ENCODE results near the gene HLA-E.
A peak's percentile ranks its signal among the peaks of the same experiment; 100 is the strongest.
"Not testable (repeated sequence)": the region's sequence is repeated elsewhere in the genome, so short reads cannot be mapped to it uniquely, and the experiment has no call there.

The HLA-E gene

DNA sequence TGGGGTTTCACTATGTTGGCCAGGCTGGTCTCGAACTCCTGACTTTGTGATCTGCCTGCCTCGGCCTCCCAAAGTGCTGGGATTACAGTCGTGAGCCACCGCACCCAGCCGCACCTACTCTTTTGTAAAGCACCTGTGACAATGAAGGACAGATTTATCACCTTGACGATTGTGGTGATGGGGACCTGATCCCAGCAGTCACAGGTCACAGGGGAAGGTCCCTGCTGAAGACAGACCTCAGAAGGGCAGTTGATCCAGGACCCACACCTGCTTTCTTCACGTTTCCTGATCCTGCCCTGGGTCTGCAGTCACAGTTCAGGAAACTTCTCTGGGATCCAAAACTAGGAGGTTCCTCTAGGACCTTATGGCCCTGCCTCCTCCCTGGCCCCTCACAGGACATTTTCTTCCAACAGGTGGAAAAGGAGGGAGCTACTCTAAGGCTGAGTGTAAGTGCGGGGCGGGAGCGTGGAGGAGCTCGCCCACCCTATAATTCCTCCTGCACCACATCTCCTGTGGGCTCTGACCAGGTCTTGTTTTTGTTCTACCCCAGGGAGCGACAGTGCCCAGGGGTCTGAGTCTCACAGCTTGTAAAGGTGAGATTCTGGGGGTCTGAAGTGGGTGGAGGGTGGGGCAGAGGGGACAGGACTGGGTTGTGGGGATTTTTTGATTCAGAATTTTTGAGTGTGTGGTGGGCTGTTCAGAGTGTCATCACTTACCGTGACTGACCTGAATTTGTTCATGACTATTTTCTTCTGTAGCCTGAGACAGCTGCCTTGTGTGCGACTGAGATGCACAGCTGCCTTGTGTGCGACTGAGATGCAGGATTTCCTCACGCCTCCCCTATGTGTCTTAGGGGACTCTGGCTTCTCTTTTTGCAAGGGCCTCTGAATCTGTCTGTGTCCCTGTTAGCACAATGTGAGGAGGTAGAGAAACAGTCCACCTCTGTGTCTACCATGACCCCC lies 3.0 kb downstream of the HLA-E start:
- H3K36me3 Mint-ChIP-seq (ENCODE audit: low read depth) = peaks cover 17% of the 10 kb centered on the region
- H3K4me3 Mint-ChIP-seq = peak overlapping the region; percentile 67 to 73 (median 72)
- H3K9me3 Mint-ChIP-seq = no peaks in the 10 kb centered on the region
- no peak overlapping the region for H3K27ac Mint-ChIP-seq
- TF ChIP-seq, protein P1, sequence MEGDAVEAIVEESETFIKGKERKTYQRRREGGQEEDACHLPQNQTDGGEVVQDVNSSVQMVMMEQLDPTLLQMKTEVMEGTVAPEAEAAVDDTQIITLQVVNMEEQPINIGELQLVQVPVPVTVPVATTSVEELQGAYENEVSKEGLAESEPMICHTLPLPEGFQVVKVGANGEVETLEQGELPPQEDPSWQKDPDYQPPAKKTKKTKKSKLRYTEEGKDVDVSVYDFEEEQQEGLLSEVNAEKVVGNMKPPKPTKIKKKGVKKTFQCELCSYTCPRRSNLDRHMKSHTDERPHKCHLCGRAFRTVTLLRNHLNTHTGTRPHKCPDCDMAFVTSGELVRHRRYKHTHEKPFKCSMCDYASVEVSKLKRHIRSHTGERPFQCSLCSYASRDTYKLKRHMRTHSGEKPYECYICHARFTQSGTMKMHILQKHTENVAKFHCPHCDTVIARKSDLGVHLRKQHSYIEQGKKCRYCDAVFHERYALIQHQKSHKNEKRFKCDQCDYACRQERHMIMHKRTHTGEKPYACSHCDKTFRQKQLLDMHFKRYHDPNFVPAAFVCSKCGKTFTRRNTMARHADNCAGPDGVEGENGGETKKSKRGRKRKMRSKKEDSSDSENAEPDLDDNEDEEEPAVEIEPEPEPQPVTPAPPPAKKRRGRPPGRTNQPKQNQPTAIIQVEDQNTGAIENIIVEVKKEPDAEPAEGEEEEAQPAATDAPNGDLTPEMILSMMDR (IDR thresholded peaks at IDR 0.05; ENCODE audit: unreplicated experiment in 3 of 3) = no peak
- H3K27me3 Mint-ChIP-seq (ENCODE audit: low read depth) = peaks cover 11% of the 10 kb centered on the region
- H3K4me1 Mint-ChIP-seq = peaks cover 20% of the 10 kb centered on the region

DNA sequence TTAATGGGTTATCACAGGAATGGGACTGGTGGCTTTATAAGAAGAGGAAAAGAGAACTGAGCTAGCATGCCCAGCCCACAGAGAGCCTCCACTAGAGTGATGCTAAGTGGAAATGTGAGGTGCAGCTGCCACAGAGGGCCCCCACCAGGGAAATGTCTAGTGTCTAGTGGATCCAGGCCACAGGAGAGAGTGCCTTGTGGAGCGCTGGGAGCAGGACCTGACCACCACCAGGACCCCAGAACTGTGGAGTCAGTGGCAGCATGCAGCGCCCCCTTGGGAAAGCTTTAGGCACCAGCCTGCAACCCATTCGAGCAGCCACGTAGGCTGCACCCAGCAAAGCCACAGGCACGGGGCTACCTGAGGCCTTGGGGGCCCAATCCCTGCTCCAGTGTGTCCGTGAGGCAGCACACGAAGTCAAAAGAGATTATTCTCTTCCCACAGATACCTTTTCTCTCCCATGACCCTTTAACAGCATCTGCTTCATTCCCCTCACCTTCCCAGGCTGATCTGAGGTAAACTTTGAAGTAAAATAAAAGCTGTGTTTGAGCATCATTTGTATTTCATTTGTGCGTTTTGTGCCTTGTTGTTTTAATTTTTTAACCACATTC lies 4.4 kb downstream of the HLA-E start:
- peaks cover 17% of the 10 kb centered on the region for H3K36me3 Mint-ChIP-seq (ENCODE audit: low read depth)
- no peaks in the 10 kb centered on the region for H3K9me3 Mint-ChIP-seq
- no peak overlapping the region for H3K27ac Mint-ChIP-seq
- peaks cover 20% of the 10 kb centered on the region for H3K4me1 Mint-ChIP-seq
- peaks cover 5% of the 10 kb centered on the region for H3K27me3 Mint-ChIP-seq (ENCODE audit: low read depth)
- peak overlapping the region in 2 of 3 experiments; percentile 24 to 39 for H3K4me3 Mint-ChIP-seq
- TF ChIP-seq, protein P1 (IDR thresholded peaks at IDR 0.05; ENCODE audit: unreplicated experiment in 3 of 3) = no peak

DNA sequence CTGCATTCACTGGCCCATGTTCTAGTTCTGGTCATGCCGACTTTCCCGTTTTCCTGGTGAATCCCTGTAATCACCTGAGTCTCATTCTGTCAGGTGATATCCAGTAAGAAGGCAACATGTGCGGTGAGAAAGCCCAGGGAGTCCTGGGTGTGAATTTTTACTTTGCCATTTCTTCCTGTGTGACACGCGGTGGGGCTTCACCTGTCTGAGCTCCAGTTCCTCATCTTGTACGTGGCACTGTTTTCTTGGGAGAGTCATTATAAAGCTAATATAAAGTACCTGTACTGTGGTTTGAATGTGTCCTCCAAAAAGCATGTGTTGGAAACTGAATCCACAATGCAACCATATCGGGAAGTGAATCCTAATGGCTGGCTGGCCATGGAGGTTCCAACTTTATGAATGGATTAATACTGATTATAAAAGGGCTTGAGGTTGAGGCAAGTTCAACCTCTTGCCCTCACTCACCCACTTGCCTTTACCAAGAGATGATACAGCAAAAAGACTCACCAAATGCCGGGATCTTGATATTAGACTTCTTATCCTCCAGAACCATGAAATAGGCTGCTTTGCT lies 5.1 kb downstream of the HLA-E start:
- TF ChIP-seq, protein P1 (IDR thresholded peaks at IDR 0.05; ENCODE audit: unreplicated experiment in 3 of 3) = no peak
- H3K27ac Mint-ChIP-seq = no peak overlapping the region
- H3K4me1 Mint-ChIP-seq = peaks cover 16% of the 10 kb centered on the region
- peak overlapping the region in 1 of 3 experiments; percentile 39 for H3K4me3 Mint-ChIP-seq
- peaks cover 17% of the 10 kb centered on the region for H3K36me3 Mint-ChIP-seq (ENCODE audit: low read depth)
- peaks cover under 1% of the 10 kb centered on the region for H3K27me3 Mint-ChIP-seq (ENCODE audit: low read depth)
- no peaks in the 10 kb centered on the region for H3K9me3 Mint-ChIP-seq

DNA sequence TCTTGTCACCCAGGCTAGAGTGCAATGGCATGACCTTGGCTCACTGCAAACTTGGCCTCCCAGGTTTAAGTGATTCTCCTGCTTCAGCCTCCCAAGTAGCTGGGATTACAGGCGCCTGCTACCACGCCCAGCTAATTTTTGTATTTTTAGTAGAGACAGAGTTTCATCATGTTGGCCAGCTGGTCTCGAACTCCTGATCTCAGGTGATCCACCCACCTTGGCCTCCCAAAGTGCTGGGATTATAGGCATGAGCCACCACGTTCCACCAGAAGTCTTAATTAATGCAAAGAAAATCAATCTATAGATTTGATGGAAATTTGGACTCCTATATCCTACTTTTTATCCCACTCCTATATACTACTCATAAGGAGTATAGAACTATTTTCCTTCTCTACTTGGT lies 5.8 kb downstream of the HLA-E start:
- H3K4me3 Mint-ChIP-seq; H3K27ac Mint-ChIP-seq; H3K9me3 Mint-ChIP-seq; H3K27me3 Mint-ChIP-seq (ENCODE audit: low read depth): not testable (repeated sequence)
- Mint-ChIP-seq H3K36me3 (ENCODE audit: low read depth) (peaks cover 17% of the 10 kb centered on the region), H3K4me1 (peaks cover 14% of the 10 kb centered on the region)

DNA sequence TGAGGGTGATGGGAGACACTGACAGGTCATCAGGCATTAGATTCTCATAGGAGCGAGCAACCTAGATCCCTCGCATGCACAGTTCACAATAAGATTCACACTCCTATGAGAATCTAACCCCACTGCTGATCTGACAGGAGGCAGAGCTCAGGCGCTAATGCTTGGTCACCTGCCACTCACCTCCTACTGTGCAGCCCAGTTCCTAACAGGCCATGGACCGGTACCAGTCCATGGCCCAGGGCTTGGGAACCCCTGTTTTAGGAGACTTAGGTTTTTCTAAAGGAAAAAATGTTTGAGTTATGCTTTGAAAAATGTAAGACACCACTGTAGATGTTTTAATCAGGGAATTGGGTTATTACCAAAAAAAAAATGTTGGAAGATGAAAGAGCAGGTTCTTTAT lies 6.7 kb downstream of the HLA-E start:
- peaks cover 14% of the 10 kb centered on the region for H3K4me1 Mint-ChIP-seq
- peaks cover 11% of the 10 kb centered on the region for H3K36me3 Mint-ChIP-seq (ENCODE audit: low read depth)
- H3K9me3 Mint-ChIP-seq = no peaks in the 10 kb centered on the region
- H3K27me3 Mint-ChIP-seq (ENCODE audit: low read depth) = no peaks in the 10 kb centered on the region
- no peak overlapping the region for H3K4me3 Mint-ChIP-seq
- H3K27ac Mint-ChIP-seq = no peak overlapping the region
- TF ChIP-seq, protein P1 (IDR thresholded peaks at IDR 0.05; ENCODE audit: unreplicated experiment in 3 of 3) = no peak

DNA sequence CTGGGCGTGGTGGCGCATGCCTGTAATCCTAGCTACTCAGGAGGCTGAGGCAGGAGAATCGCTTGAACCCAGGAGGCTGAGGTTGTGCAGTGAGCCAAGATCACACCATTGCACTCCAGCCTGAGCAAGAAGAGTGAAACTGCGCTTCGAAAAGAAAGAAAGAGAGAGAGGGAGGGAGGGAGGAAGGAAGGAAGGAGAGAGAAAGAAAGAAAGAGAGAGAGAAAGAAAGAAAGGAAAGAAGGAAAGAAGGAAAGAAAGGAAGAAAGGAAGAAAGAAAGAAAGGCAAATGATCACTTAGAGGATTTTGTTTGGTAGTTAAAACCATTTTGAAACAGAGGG lies 7.9 kb downstream of the HLA-E start:
- H3K4me1 Mint-ChIP-seq = peaks cover 12% of the 10 kb centered on the region
- not testable (repeated sequence) for H3K27ac Mint-ChIP-seq; H3K9me3 Mint-ChIP-seq; H3K4me3 Mint-ChIP-seq; H3K36me3 Mint-ChIP-seq (ENCODE audit: low read depth); H3K27me3 Mint-ChIP-seq (ENCODE audit: low read depth)

Data from nephron (organoid).